Stimulated activated CD8-positive, alpha-beta memory T cell treated with anti-CD3 and anti-CD28 coated beads, Interleukin-15, amount 100 ng/mL, for 48 hours (primary cell): ENCODE measurements around the gene WDR59.
"Not testable (repeated sequence)": the region's sequence is repeated elsewhere in the genome, so short reads cannot be mapped to it uniquely, and the experiment has no call there.

Experiments
- DNase-seq, 2 donors: peaks; one replicate each; pipeline ENCODE4 v3.0.0-alpha.2; 2020; ENCODE audit warnings: low read depth in 2 of 2

Gene WDR59

DNA sequence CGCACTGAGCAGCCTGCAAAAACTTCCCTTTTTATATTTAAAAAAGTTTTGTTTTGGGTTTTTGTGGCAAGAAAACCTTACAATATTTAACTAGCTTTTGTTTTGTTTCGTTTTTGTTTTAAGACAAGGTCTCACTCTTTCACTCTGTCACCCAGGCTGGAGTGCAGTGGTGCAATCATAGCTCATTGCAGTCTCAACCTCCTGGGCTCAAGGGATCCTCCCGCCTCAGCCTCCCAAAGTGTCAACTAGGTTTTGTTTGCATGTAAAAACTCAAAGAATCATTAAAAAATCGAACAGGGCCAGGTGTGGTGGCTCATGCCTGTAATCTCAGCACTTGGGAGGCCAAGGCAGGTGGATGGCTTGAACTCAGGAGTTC, 132.4 kb downstream of the WDR59 start:
- DNase-seq: no peak

DNA sequence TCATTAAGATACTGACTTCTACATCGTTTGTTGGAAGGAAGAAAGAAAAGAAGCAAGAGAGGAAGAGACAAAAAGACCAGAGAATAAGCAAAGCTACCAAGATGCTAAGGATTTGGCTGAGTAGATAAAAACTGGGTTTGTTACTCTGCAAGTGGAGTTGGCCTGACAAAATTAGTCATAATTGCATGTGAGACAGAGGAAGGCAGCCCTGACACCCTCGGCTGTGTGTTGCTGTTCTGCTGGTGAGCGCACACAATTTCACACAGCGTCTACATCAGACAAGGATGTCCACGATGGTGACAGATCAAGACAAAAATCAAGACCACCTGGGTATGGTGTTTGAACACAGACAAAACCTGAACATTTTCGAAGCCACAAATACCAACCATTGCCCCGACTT, 134.9 kb downstream of the WDR59 start:
- no peak for DNase-seq

DNA sequence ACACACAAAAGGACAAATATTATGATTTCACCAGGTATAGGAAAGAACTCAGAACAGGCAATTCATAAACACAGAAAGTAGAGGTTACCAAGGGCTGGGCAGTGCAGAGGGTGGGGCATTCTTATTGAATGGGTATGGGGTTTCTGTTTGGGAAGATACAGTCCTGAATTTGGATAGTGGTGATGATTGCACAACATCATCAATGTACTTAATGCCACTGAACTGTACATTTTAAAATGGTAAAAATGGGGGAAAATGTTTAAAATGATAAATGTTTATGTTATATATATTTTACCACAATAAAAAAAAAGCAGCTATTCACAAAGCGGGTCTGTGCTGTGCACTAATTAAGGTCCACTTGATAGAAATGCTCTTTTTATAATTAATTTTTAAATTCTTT, 137.7 kb downstream of the WDR59 start:
- DNase-seq: no peak

DNA sequence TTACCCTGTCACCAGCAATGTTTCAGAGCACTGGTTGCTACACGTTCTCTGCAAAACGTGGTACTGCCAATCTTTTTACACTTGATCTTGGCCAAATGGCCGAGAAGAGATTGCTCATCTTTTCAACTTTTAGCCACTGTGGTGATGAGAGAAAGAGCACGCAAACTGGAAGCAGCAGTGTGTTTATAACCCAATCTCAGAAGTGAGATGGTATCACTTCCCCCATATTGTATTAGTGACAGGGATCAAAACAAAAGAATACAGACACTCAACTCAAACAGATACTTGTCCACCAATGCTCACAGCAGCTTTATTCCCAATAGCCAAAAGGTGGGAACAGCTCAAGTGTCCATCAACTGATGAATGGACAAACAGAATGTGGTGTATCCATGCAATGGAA, 138.2 kb downstream of the WDR59 start:
- no peak for DNase-seq

DNA sequence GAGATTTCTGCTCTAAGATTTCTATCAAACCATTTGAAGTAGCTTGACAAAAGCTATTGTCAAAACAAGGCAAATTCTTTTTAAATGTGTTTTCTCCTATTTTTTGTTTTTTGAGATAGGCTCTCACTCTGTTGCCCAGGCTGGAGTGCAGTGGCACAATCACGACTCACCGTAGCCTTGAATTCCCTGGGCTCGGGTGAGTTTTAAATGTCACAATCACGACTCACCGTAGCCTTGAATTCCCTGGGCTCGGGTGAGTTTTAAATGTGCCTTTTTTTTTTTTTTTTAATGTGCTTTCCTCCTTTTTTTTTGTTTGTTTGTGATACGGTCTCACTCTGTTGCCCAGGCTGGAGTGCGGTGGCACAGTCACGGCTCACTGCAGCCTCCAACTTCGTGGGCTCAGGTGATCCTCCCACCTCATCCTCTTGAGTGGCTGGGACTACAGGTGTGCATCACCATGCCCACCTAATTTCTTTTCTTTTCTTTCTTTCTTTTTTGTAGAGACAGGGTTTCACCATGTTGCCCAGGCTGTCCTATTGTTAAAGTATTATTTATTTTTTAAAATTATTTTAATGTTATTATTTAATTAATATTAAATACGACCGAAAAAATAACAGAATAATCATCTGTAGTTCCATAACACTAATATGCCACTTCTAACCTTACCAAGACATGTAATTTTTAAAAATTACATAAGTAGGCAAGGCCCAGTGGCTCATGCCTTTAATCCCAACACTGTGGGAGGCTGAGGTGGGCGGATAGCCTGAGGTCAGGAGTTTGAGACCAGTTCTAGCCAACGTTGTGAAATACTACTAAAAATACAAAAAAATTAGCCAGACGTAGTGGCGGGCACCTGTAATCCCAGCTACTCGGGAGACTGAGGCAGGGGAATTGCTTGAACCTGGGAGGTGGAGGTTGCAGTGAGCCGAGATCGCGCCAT, 140.6 kb downstream of the WDR59 start:
- no peak for DNase-seq

DNA sequence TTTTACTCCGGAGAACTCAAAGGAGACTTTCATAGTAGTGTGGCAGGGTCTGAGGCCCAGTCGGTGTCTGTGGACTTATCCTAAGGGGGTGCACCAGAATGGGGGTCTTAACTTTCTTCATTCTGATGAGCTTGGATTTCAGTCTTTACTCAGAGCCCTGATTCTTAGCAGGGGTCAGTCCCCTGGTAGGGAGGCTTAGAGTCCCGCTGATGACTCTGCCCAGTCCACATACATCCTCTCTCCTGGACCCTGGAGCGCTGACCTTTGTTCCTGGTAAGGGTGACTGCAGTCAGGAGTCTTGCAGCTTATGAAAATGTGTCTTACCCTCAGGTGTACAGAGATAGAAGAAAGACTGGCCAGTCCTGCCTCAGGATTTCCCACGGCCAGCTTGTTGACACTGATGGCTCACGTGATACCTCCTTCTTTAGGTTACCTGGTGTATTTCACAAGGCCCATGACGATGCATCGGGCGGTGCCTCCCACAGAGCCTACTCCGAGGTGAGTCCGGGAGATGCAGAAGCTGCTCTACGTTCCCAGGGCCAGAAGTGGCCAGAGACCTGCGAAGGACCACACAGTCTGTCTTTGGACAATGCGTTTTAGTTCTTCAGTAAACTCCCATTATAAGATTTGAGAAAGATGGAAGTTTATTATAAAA, 141.4 kb downstream of the WDR59 start:
- not testable (repeated sequence) for DNase-seq

DNA sequence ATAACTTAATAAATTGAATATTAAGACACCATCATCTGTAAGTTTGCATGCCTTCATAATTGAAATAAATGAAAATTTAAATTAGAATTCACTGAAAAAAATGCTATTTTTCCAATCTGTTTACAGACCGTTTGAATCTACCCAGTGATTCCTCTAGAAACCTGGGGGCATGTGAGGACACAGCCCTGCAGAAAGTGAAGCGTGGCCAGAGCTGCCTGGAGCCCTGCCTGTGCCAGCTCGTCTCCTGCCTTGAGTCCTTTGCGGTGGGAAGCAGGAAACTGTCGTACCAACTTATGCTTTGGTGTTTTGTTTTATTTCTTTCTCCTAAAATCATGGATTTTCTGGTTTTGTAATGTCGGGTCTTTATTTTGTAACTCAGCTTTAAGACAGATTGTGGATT, 142.5 kb downstream of the WDR59 start:
- no peak for DNase-seq

DNA sequence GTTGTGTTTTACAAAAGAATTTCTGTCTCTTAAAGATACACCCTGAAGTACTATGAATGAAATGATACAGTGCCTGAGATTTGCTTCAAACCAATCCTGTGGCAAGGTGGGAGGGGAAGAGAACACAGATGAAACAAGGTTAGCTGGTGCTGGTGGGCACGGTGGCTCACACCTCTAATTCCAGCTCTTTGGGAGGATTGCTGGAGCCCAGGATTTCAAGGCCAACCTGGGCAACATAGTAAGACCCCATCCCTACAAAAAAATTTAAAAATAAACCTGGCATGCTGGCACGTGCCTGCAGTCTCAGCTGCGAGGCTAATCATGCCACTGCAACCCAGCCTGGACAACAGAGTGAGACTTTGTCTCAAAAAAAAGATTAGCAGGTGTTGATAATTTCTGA, 143.0 kb downstream of the WDR59 start:
- no peak for DNase-seq

DNA sequence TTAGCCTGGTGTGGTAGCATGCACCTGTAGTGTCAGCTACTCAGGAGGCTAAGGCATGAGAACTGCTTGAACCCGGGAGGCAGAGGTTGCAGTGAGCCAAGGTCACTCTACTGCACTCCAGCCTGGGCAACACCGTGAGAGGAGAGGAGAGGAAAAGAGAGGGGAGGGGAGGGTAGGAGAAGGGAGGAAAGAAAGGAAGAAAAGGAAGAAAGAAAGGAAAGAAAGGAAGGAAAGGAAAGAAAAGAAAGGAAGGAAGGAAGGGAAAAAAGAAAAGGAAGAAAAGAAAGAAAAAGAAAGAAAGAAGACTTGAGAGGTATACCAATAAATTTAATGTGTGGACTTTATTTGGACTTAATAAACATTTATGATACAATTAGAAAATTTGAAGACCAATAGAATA, 143.5 kb downstream of the WDR59 start:
- no peak for DNase-seq

DNA sequence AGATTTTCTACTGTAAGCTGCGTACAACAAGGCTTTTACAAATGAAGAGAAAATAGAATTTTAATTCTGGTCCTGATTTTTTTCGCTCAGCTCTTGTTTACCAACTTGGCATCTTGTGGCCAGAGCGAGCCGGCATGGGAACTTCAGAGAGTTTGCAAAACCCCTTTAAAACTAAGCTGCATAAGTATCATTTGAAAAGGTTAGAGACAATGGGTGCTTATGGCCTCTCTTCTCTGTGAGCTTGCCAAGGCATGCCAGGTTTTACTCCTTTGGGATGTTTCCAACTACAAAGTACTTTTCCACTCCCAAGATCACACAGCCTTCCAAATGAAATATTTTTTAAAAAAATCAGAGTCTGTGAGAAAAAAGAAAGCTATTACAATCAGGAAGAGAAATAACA, 147.9 kb downstream of the WDR59 start:
- no peak for DNase-seq

DNA sequence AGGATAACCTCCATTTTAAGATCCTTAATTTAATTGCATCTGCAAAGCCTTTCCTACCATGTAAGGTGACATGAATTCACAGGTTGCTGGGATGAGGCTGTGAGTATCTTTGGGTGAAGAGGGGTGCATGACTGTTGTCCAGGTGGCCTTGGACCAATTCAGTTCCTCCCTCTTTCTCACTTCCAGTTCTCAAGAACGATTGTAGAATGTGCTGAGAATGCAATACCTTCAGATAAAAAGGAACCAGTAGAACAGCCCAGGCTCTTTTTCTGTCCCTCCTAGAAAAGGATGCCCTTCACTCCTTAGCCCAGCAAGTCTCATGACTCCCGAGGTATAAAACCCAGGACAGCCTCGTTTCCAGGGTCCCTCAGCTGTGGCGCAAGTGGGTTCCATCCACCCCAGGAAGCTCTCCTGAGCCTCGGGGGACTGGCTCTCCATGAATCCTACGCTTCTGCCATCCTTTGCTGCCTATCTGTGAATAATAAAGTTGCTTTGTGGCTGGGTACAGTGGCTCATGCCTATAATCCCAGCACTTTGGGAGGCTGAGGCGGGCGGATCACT, 148.7 kb downstream of the WDR59 start:
- no peak for DNase-seq

DNA sequence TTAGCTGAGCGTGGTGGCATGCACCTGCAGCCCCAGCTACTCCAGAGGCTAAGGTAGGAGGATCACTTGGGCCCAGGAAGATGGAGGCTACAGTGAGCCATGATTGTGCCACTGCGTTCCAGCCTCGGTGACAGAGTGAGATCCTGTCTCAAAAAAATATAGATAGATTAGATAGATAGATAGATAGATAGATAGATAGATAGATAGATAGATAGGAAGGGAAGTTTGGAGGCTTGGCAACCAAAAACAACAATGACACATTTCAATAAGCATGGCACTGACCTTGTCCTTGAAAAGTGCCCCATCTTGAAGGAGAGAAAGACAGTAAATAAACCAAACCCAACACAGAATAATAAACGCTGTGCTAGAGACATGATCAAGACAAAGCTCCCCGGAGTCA, 152.7 kb downstream of the WDR59 start:
- DNase-seq: no peak

DNA sequence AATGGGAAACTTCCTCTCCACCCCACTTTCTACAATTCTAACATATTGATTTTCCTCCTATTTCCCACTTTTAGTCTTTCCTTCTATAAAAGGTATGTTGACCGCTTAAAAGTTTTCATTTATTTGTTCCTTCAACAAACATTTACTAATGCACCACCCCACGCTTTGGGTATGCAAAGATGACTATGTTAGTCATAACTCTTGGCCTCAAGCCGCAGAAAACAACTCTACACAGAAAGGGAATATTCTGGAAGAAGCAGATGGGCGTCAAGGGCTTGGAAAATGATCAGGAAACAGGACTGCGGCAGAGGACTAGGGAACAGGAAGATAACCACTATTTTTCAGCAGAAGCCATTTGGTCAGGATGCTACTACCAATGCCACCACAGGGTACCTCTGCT, 153.5 kb downstream of the WDR59 start:
- DNase-seq: no peak

DNA sequence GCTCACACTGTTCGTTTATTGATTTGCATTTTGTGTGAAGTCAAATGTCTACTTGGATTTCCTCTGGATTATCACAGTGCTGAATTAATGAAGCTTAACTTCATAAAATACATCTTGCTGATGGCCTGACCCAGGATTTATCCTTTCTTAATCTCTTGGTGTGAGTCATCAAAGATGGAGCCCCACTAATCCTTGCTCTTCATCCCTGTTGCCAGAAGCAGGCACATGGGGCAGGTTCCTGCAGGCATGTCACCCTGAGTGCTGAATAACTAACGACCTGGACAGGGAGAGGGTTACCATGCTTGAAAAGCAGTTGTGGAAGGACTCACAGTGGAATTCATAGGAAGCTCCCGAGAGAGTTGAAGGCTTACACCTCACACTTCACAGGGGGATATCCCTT, 154.3 kb downstream of the WDR59 start:
- DNase-seq: no peak

DNA sequence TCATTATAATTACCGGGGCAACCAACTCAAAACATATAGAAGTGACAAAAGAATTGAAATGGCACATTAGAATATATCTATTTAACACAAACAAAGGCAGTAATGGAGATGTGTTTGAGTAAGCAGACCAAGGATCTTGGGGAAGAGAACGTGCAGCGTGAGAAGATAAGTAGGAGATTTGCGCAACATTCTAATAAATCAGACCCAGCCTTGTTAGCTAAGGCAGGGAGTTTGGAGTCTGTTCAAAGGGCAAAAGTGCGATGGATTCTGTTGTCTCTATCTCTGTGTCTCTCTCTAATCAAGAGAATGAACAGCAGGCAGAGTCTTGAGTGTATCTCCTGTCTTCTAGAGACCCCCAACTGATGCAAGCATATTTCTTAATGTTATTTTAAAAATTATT, 155.3 kb downstream of the WDR59 start:
- DNase-seq: no peak

DNA sequence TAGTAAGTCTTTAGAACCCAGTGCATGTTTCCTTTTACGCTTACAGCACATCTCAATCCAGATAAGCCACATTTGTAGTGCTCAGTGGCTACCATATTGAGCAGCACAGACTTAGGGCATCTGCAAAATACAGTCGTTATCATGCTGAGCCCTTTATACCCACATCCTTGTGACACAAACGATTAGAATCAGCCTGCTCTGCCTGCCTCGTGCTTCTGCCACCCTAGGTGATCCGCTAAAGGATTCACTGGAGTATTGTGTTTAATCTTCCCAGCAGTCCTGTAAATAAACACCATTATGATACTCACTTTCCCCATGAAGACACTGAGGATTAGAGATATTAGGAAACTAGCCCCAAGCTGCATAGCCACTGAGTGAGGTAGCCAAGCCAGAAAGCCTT, 159.0 kb downstream of the WDR59 start:
- no peak for DNase-seq

DNA sequence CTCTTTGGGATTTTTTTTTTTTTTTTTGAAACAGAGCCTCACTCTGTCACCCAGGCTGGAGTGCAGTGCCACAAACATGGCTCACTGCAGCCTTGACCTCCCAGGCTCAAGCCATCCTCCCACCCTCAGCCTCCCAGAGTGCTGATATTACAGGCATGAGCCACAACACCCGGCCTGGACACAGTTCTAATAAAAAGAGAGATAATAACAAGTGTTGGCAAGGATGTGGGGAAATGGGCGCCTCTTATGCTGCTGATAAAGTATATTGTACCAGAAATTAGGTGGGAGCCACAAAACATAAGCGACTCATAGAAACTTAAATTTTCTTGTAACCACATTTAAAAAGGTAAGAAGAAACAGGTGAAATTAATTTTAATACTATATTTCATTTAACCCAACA, 159.9 kb downstream of the WDR59 start:
- no peak for DNase-seq
